HG03025 (cell line): ENCODE measurements around the gene PTPRU.

Source experiments
- ATAC-seq: cut with Tn5 transposase; IDR thresholded peaks from one replicate; pipeline ENCODE4 v1.9.1; 2021; ENCODE audit warnings: mild to moderate bottlenecking, moderate library complexity; ENCODE audit not compliant: unreplicated experiment, low FRiP score

The PTPRU gene

GRCh38 chr1:29235955-29236711, at the start of gene PTPRU:
PTPRU (plus strand) TSS chr1:29236522; CDS start chr1:29236645, 123 bp downstream.
- ATAC-seq: peak; percentile 58

GRCh38 chr1:29186707-29187106, 49.6 kb upstream of the PTPRU start:
- no peak for ATAC-seq

DNA sequence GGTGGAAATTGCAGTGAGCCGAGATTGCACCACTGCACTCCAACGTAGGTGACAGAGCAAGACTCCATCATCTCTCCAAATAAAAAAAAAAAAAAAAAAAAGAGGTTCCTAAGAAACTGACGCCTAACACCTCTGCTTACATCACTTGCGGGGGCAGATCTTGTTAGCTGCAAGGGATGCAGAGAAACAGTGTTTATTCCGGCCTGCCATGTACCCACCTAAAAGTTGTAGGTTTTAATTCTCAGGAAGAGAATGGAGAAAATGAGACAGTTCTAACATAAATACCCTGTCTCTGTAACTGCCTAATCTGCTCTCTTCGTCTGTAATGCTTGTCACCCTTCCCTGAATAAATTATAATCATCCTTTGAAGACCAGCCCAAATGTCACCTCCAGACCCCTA, 45.6 kb upstream of the PTPRU start:
- ATAC-seq: no peak

GRCh38 chr1:29193879-29194455, 42.4 kb upstream of the PTPRU start:
- ATAC-seq: no peak

DNA sequence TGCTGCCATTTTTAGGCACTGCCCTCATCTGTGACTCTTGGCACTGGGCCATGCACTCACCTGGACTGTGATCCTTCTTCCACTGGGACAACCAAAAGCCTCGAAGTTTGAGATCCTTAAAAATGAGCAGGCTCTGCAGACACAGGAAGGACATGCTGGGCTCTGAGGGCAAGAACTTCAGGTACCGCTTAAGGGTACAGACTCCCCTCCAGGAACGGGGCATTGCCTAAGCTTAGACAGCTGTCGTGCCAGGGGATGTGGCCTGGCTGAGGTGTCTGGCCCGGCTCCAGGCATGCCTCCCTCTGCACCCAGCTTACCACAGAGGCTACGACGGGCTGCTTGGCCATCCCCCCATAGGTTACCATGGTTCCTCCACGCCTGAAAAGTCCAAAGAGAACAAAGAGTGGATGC, 40.4 kb upstream of the PTPRU start:
- ATAC-seq: no peak

DNA sequence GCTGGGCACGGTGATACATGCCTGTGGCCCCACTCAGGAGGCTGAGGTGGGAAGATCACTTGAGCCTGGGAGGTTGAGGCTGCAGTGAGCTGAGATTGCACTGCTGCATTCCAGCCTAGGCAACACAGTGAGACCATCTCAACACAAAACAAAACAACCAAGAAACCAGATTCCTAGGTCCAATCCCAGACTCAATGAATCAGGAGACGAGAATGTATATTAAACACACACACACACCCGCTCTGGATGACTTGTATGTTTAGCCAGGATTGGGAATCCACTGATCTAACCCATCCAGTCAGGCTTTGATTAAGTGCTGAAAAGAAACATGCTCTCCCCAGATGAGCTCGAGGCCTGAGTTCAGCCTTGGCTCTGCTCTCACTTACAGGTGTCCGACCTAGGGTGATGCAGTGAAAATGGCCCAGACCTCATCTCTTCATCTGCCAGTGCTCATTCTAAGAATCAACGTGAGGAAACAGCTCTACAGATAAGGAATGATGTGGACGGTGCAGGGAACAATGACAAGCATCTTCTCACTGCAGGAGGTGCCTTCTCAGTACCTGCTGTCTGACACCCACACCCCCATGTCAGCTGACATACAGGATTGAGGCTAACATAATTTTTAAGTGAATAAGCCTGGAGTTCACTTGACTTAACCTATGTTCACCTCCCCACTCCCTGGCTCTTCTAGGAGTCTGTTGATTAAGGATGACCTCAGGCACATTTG, 39.3 kb upstream of the PTPRU start:
- ATAC-seq: no peak

- no peak for ATAC-seq
Measured at GRCh38 chr1:29197590-29197924, 38.8 kb upstream of the PTPRU start.

DNA sequence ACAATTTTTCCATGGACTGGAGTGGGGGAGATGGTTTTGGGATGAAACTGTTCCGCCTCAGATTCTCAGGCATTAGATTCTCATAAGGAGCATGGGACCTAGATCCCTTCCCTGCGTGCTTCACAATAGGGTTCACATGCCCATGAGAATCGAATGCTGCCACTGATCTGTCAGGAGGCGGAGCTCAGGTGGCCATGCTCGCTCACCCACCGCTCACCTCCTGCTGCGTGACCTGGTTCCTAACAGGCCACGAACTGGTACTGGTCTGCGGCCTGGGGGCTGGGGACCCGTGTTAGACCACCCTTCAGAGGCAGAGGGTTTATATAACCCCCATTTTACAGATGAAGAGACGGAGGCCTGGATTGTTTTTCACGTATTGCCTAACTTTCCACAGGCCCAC, 38.3 kb upstream of the PTPRU start:
- no peak for ATAC-seq

GRCh38 chr1:29200906-29201594, 35.3 kb upstream of the PTPRU start:
- no peak for ATAC-seq

- ATAC-seq: no peak
Measured at GRCh38 chr1:29201595-29202051, 34.7 kb upstream of the PTPRU start.

DNA sequence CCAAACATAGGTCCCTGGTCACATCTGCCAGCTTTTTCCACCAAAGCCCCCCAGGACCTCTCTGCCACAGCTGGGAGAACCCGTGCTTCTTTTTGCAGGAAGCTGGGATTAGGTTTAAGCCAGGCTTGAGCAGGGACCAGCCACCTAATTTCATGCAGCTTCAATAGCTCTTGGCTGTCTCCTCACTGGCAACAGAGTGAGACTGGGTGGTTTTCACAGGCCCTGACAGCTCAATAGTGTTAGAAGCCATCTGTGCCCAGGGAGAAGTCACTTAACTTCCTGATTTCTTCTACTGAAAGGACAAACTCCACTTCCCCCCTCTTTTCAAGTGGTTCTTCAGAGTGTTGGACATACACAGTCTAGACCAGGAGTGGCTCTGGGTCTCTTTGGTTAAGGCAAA, 34.3 kb upstream of the PTPRU start:
- no peak for ATAC-seq

- ATAC-seq: no peak
Measured at GRCh38 chr1:29202584-29203340, 33.6 kb upstream of the PTPRU start.

DNA sequence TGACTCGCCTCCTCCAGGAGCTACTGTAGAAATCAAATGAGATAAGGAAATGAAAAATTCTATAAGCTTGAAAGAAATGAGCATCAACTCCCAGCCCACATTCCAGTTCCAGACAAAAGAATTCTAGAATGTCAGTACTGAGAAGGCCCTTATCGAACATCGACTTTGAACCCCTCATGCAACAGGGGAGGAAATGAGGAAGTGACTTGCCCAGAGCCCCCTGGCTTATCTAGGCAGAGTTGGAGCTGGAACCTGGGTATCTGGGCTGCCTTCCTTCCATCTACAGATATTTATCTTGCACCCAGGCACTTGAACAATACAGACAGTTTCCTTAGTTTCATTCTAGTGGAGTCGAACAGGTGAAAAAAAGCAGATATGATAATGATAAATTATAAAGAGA, 27.9 kb upstream of the PTPRU start:
- no peak for ATAC-seq

- no peak for ATAC-seq
Measured at GRCh38 chr1:29209173-29209572, 27.1 kb upstream of the PTPRU start.

DNA sequence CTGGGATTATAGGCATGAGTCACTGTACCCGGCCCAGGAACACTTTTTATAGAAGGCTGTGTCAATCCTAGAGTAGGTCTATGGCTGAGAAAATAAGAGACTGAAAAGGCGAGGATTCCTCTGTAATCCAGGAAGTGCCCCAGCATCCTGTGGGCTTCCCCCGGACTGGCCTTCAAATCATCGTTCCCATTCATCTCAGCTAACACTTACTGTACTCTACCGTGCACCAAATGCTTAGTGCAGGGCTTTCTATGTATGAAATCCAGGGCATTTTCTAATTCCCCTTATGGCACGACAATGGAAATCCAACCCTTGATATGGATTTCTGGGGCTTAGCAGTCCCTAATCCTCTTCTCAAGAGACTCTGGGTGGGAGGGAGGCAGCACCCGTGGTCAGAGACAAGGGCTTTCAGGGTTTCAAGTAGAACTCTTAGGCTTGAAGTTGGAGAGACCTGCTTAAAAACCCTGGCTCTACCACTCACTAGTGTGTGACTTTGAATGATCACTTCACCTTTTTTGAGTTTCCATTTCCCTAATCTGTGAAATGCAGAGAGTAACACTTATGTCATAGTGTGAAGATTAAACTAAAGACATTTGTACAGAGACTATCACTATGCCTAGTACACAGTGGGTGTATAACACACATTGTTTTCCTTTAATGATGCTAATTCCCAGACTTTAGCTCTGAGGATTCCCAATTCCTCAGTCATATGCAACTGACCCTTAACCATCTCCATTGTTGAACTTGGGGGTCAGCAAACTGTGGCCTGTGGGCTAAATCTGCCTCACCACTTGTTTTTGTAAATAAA, 25.8 kb upstream of the PTPRU start:
- no peak for ATAC-seq

DNA sequence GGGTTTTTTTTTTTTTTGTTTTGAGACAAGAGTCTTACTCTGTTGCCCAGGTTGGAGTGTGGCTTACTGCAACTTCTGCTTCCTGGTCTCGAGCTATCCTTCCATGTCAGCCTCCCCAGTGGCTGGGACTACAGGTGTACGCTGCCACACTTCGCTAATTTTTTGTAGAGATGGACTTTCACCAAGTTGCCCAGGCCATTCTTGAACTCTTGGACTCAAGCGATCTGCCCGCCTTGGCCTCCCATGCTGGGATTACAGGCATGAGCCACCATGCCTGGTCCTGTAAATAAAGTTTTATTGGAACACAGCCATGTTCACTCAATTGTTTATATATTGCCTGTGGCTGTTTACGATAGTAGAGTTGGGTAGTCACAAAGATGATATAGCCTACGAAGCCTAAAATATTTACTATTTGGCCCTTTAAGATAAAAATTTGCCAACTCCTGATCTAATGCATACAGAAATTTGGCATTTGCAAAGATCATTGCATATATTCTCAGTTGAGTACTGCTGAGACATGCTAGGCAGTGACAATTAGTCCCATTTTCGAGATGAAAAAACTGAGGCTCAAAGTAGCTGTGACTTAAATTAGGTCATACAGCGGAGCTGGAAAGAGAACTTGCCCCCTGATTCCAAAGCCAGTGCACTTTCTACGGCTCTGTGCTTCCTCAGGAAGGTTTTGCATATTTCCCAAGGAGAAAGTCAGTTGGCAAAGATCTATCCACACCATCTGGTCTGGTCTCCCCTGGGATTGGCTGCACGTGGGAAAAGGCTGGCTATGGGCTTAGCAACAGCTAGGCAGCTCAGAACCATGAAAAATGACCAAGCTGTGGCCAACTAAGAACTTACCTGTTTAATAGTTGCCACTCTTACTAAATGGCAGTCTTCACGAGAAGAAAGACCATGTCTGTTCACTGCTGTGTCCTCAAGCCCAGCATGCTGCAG, 25.0 kb upstream of the PTPRU start:
- ATAC-seq: no peak

DNA sequence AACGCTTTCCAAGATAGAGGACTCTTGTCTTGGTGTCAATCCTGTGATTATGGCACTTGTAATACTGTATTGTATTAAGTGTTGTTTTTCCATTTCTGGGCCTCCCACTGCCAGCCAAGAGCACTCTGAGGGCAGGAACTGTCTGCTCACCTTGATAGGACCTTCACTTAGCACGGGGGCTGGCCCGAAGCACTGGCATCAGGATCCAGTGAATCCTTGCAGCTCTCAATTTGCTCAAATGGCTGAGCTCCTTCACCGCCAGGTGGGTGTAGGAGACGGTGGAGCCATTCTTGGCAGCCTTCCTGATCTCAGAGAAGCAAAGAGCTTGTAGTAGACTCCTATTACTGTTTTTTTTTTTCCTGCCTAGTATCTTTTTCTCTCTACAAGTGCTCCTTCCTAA, 23.3 kb upstream of the PTPRU start:
- no peak for ATAC-seq

DNA sequence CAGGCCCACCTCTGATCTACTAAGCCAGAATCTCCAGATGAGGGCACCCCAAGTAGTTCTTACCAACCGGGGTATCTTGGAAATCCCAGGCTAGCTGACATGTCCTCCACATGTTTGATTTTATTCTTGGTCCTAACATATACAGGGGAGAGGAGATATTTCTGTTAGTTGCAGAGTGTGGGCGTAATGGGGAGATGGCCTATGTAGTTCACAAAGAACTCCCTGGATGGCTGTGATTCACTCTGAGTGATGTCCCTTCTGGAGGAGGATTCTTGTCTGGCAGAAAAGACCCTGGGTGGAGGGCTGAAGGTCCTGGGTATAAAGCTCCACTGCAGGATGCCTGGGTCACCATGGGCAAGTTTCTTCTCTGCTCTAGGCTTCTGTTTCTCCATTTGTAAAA, 18.7 kb upstream of the PTPRU start:
- no peak for ATAC-seq

DNA sequence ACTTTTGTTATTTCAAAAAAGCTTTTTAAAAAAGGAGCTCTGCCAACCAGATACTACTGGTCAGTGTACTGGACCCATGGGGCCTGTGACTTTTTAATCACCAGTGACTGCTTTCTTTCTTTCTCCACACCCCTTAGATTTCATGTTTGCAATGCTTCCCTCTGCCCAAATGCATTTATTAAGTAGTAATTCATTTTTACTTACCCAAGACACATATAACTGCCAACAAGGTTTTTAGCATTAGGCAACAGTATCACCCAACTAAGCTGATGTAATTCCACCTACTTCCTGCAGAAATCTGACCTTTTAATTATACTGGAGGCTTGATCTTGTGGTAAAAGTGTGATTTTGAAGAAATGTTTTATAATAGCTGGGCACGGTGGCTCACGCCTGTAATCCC, 18.1 kb upstream of the PTPRU start:
- no peak for ATAC-seq
